Erythroblast (primary cell): ENCODE results near the gene NOL9.

ENCODE experiments used
- GATA1 ChIP-seq: IDR thresholded peaks from 2 replicates; pipeline ENCODE4 v1.6.1; 2011; ENCODE audit warnings: low read depth, mild to moderate bottlenecking, control low read depth, low read length, moderate library complexity
- POLR2A ChIP-seq: IDR thresholded peaks from 2 replicates; pipeline ENCODE4 v1.6.1; 2011; ENCODE audit warnings: mild to moderate bottlenecking, low read length

- TF ChIP-seq POLR2A = no peak
- TF ChIP-seq GATA1 = no peak
Observed at GRCh38 chr1:6600410-6601048, 46.2 kb upstream of the NOL9 start.
